HG03565 (cell line): ENCODE results near the gene HOXB8.

ENCODE experiments used
- ATAC-seq: cut with Tn5 transposase; IDR thresholded peaks from one replicate; pipeline ENCODE4 v1.9.1; 2021; ENCODE audit warnings: mild to moderate bottlenecking, moderate library complexity; ENCODE audit not compliant: unreplicated experiment

HOXB8 gene

GRCh38 chr17:48596735-48597527, 18.2 kb downstream of the HOXB8 start:
- no peak for ATAC-seq

GRCh38 chr17:48596000-48596734, 18.9 kb downstream of the HOXB8 start:
- ATAC-seq, result no peak

- no peak for ATAC-seq
Observed at GRCh38 chr17:48595278-48595999, 19.7 kb downstream of the HOXB8 start.

GRCh38 chr17:48594538-48595277, 20.4 kb downstream of the HOXB8 start:
- no peak for ATAC-seq

GRCh38 chr17:48593840-48594537, 21.1 kb downstream of the HOXB8 start:
- no peak for ATAC-seq

- no peak for ATAC-seq
Observed at GRCh38 chr17:48593126-48593829, 21.8 kb downstream of the HOXB8 start, which contains the start of gene HOXB5. Gene HOXB5, minus strand, starts transcription at chr17:48593779. Its CDS starts 97 bp downstream, at chr17:48593682.

- ATAC-seq, result no peak
Observed at GRCh38 chr17:48592577-48592976, 22.5 kb downstream of the HOXB8 start.

GRCh38 chr17:48592057-48592514, 23.0 kb downstream of the HOXB8 start:
- ATAC-seq, result no peak

- ATAC-seq, result no peak
Observed at GRCh38 chr17:48591255-48592056, 23.6 kb downstream of the HOXB8 start.

- no peak for ATAC-seq
Observed at GRCh38 chr17:48590607-48591161, 24.4 kb downstream of the HOXB8 start.

GRCh38 chr17:48589831-48590606, 25.1 kb downstream of the HOXB8 start, which contains the start of gene HOXB3:
Gene HOXB3, minus strand, starts transcription at chr17:48590241. Its CDS starts 37,767 bp downstream, at chr17:48552474.
- no peak for ATAC-seq

- ATAC-seq, result no peak
Observed at GRCh38 chr17:48589060-48589830, 25.8 kb downstream of the HOXB8 start.

- no peak for ATAC-seq
Observed at GRCh38 chr17:48588528-48588927, 26.6 kb downstream of the HOXB8 start.

GRCh38 chr17:48588074-48588415, 27.0 kb downstream of the HOXB8 start:
- no peak for ATAC-seq

- ATAC-seq, result no peak
Observed at GRCh38 chr17:48587276-48588073, 27.6 kb downstream of the HOXB8 start.
